NCI-H146 (cell line): ENCODE results near the gene DLG2.

Source experiments
- DNase-seq: peaks from one replicate; lab custom pipeline; 2025; lab: John Stamatoyannopoulos, UW

DLG2 gene

DNA sequence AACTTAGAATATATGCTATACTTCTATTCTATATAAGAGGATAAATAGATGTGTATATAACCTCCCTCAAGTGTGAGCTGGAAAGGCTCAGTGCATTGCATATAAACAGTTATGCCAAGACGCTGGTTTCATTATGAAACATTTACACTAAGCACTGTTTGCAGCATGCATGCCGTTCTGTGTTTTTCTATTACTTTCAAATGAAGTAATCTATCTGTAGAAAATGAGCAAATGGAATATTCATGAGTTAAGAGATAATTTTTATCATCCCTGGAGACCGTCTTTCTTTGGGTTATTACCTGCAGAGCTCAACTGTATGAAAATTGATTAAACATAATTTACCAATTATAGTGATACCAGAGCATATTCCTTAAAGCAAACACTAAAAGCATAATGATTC is 1415.2 kb downstream of the DLG2 start:
- DNase-seq = no peak

DNA sequence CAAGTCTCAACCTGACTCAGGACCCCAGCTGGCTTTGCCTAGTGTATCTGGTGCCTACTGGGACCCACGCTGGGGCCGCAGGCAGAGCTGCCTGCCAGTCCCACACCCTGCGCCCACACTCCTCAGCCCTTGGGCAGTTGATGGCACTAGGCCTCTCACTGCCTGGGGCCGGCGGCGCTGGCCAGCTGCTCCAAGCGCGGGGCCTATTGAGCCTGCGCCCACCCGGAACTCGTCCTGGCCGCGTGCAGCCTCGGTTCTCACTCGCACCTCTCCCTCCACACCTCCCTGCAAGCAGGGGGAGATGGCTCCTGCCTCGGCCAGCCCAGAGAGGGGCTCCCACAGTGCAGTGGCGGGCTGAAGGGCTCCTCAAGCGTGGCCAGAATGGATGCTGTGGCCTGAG is 1432.4 kb downstream of the DLG2 start:
- DNase-seq = no peak

- no peak for DNase-seq
These were observed 1433.4 kb downstream of the DLG2 start for GRCh38 chr11:84193706-84194105.

DNA sequence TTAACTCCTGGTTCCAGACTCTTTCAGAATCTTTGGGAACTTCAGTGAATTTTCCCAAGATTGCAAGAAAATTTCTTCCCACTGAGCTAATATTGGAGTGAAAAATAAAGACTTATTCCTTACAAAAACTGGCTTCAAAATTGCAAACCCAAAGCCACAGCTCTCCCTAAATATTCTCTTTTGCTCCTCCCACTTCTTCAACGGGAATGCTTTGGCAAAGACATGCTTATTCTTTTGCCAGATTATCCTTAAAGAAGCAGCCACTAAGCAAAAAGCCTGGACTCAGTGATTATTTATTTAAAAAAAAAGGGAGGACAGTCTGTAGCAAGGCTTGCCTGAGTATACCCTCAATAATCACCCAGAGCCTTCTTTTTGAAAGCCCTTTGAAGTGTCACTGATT is 1438.6 kb downstream of the DLG2 start:
- no peak for DNase-seq

- no peak for DNase-seq
These were observed 1454.1 kb downstream of the DLG2 start for GRCh38 chr11:84173078-84173477.

- no peak for DNase-seq
These were observed 1462.0 kb downstream of the DLG2 start for GRCh38 chr11:84165139-84165538.

GRCh38 chr11:84164728-84165127 is 1462.4 kb downstream of the DLG2 start:
- DNase-seq = no peak

- DNase-seq = no peak
These were observed 1464.0 kb downstream of the DLG2 start for GRCh38 chr11:84163116-84163515.

DNA sequence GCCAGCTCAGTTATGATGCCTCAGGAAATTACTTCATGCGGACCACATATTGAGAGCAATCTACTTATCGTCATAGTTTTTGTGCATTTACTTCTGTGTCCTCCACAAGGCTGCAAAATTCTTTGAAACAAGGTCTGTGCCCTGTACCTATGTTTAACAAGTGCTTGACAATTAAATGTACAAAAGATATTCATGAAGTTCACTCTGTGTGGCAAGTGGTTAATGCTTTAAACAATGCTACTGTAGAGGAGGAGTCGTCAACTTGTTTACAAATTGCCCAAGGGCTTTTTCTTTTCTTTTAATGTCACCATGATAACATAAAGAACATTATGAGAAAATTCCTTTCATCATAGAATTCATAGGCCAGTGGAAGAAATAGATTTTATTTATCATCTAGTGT is 1469.5 kb downstream of the DLG2 start:
- no peak for DNase-seq

GRCh38 chr11:84146826-84147225 is 1480.3 kb downstream of the DLG2 start:
- no peak for DNase-seq

DNA sequence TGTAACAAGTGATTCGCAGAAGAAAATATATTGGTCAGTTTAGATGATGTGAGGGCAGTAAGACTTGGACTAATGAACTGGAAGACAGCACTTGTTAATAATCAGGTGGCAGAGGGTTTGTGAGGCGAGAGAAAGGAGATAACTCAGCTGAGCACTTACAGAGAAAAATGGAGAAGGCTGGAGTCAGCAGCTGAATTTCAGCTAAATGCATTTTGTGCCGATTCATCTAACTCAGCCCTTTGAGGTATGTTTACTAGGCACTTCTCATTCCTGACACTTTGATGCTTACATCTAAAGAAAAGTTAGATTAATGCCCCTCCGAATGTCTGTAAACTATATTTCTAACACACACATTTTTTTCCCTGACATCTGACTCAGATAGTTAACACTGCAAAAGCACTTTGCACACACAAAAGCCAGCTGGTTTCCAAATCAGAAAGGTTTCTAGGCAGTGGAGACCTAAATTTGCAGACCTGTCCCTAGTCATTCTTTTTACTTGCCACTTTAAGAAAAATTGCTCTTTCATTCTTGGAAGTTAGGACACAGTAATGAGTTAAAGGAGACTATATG is 1481.4 kb downstream of the DLG2 start:
- DNase-seq = no peak

DNA sequence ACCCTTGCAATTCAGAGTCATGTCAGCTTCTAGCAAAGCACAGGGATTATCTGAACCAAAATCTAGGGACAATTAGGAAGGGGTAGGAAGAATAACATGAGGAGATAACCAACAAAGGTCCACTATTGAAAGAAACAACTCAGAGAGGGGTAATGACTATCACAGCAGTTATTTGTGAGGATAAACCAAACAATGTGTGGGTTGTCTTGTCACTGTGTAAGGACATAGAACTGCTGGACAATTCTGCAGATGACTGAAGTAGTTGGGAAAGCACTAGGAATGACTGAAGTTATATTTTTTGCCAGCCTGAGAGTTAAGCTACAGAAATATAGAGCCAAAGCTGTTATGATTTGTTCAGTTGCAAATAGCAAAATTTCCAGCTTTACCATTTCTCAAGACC is 1482.6 kb downstream of the DLG2 start:
- no peak for DNase-seq

GRCh38 chr11:84142411-84142810 is 1484.7 kb downstream of the DLG2 start:
- DNase-seq = no peak

DNA sequence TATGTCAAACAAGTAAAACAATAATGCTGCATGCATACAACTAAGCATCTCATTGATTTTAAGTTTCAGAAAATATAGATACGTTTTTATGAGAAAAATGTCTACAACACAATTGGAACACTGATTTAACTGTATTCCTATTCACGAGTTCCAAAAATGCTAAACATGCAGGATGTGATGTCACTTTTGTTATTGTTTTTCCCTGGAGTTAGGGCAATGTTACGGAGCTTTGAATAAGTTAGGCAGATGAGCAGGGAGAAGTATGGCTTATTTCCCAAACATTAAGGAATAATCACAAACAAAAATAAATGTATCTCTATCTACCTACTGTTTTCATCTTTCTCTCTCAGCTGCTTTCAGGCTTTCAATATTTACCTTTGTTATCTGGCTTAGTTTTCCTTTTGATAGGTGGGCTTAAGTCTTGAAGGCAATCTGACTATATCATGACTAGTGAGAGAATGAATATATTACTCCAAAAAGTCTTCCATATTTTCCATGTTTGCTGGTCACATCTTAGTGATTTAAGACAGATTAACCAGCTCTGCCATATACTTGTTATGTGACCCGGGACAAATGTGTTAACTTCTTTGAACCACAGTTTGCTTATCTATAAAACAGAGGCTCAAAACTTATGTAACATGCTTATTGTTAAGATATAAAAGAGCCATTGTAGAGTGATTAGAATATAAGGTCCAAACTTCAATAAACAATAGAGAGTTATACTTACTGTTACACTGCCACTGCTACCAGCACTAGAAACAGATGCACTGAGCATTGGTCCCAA is 1486.6 kb downstream of the DLG2 start:
- no peak for DNase-seq

- DNase-seq = no peak
These were observed 1489.2 kb downstream of the DLG2 start for GRCh38 chr11:84137960-84138359.

- no peak for DNase-seq
These were observed 1489.6 kb downstream of the DLG2 start for GRCh38 chr11:84137505-84137904.

DNA sequence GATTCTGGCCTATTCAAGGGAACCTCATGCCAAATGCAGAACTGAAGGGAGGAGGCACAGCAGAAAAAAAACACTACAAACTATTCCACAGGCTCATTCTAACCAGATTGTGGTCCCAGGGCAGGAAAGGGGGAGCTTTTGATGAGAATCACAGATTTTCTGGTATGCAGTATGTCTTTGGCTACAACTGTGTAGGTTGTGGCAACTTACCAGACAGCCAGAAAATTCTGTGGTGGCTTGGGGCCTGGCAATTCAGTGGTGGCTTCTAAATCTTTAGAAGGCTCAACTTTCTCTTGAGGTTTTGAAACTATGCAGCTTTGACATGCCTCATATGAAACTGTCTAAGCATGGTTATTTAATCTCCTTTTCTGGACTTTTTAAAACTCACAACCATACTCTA is 1490.2 kb downstream of the DLG2 start:
- DNase-seq = no peak

DNA sequence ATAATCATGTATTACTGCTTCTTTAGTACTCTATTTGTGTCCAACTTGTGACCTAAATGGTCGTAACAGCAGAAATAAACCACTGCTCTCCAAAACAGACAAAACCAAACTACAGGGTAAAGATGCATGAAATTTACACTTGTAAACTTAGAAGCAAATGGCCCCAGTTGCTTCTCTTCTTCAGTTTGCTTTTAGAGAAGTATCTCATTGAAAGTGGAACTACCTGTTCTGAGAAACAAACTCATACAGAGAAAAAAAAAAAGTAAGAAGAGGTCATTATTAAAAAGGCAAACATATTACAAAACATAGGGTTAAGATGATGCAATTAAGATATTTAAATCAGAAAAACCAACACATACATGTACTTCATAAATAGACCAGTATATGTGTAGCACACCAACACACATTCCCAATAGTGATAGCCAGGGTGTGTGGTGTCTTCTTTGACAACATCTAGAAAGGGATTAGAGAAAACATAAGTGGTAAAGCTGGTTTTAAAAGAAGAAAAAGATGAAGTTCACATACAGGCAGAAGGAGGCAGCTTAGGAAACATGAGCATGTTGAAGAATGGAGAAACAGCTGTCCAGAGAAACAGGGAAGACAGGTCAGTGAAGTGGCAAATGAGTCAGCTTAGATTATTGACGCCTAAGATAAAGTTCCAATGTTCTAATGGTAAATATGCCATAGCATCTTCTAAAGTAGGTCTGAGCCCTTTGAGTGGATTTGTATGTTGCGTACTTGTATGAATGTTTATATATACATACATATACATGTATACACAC is 1496.3 kb downstream of the DLG2 start:
- DNase-seq = no peak

DNA sequence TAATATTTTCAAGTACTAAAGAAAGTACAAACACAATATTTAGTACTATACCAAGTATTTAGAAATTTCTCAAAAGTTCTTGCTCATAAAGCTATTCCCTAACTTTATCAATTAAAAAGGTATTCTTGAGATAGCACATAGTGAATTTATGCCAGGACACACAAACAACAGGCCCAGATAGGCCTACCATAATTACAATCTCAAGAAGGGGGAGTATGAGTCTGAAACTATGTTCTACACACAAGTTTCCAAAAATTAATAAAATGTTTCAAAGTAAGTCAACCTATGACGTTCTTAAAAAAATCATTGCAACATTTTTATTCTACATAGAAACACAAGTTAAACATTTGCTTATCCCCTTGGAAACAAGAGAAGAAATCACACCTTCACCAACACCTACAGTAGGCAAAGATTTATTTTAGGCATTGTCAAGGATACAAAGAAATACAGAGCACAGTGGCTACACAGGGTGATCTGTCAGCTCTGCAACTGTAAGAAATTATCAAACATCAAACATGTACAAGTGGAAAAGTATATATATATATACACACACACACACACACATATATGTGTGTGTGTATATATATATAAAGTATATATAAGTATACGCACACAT is 1497.1 kb downstream of the DLG2 start:
- no peak for DNase-seq

- DNase-seq = no peak
These were observed 1498.3 kb downstream of the DLG2 start for GRCh38 chr11:84128840-84129239.

DNA sequence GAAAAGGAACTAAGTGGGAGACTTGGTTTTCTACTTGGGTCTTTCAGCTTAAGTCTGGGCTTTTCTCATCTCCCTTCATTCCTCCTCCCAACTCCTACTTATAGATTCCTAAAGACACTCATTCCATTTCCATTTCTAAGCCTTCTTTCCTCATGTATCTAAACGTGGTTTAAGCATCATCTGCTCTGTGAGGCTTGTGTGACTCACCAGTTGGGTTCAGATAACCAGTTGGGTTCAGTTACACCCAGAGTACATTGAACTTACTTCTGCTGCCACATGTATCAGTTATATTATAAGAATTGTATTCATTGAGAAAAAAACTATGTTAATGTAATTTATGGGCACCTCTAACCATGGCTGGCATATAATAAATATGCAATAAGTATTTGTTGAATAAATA is 1509.8 kb downstream of the DLG2 start:
- no peak for DNase-seq

DNA sequence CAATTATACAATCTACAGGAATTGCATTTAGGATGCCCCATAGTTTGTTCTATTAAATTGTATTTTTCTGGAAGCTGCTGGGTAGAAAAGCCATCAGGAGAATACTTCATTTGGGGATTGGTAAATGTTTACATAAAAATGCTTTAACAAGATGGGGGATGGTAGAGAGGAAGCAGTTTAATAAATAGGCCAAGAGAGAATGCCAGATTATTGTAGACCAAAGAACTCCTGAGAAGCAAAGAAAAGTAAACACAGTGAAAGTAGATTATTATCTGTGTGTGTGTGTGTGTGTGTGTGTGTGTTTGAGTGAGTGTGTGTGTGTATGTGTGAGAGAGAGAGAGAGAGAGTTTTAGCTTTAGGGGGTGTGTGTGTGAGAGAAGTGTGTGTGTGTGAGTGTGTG is 1520.6 kb downstream of the DLG2 start:
- no peak for DNase-seq

DNA sequence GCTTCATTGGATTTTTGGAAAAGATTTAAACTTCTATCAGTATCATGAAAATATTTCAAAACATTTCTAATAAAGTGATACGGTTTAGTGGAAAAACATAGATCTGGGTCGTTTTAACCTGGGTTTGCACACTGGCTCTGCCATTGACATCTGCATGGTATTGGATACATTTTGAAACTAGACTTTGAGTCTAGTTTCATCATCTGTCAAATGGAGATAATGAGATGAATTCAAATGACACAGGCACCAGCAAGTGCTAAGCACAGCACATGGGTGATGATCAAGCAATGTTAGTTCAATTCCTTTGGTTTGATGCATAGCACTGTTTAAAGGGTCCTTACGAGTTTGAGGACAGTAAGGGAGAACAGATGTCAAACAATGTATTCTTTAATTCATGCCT is 1522.0 kb downstream of the DLG2 start:
- no peak for DNase-seq
